Adrenal gland (tissue), 5 donors: ENCODE measurements around the gene CTPS2.

Experiments
- CTCF ChIP-seq, 6 experiments: fragments of 450-650 bp in 4 of 6; fragments of 200-600 bp in 2 of 6; sonication (generic) in 1 of 6; IDR thresholded peaks; 1 replicate in 5 of 6; 2 replicates in 1 of 6; pipeline versions ENCODE4 v1.5.1 to v1.8.0; 2016 to 2021; ENCODE audit warnings: antibody characterized with exemption in 6 of 6, mild to moderate bottlenecking in 2 of 6, moderate library complexity in 1 of 6
- POLR2A ChIP-seq, 2 donors: fragments of 450-650 bp; IDR thresholded peaks; one replicate each; pipeline ENCODE4 v1.6.1; 2017; ENCODE audit warnings: antibody characterized with exemption in 2 of 2, mild to moderate bottlenecking in 2 of 2, moderate library complexity in 1 of 2
- donor health status: DM: no; HTN: no; CAD: no.

- TF ChIP-seq CTCF (IDR thresholded peaks at IDR 0.05): no peak
- TF ChIP-seq POLR2A (IDR thresholded peaks at IDR 0.05): no peak
These were observed 15.5 kb downstream of the CTPS2 start for GRCh38 chrX:16696956-16697355.
